Hepatocyte (in vitro differentiated cells): ENCODE measurements around the gene RPL18A.

Source experiments
- CTCF ChIP-seq: fragments of 200-600 bp; sonication (generic); IDR thresholded peaks from 2 replicates; pipeline ENCODE4 v1.5.1; 2016; ENCODE audit warnings: antibody characterized with exemption, mild to moderate bottlenecking; ENCODE audit not compliant: poor library complexity
- EZH2 ChIP-seq: fragments of 200-600 bp; sonication (generic); IDR thresholded peaks from 2 replicates; pipeline ENCODE4 v1.6.1; 2016; ENCODE audit warnings: antibody characterized with exemption, mild to moderate bottlenecking, borderline replicate concordance

- TF ChIP-seq CTCF (no peak), EZH2 (no peak)
These were observed 47.6 kb upstream of the RPL18A start for GRCh38 chr19:17812099-17812498.
